Coronary artery (tissue), 2 donors: ENCODE results near the gene CCL20.

ENCODE experiments used
- DNase-seq: peaks from one replicate; pipeline ENCODE4 v3.0.0-alpha.2; 2017; ENCODE audit warnings: low spot score
- H3K27ac ChIP-seq, 2 donors: fragments of 200-600 bp; sonication (generic); one replicate each; pipeline ENCODE4 v1.5.1; 2016 to 2019
- H3K4me3 ChIP-seq: fragments of 200-600 bp; sonication (generic); 2 replicates; pipeline ENCODE4 v1.5.1; 2016; ENCODE audit warnings: mild to moderate bottlenecking, moderate library complexity
- TF ChIP-seq, protein P1 (sequence below): fragments of 200-600 bp; sonication (generic); IDR thresholded peaks from one replicate; pipeline ENCODE4 v1.5.1; 2019; ENCODE audit warnings: antibody characterized with exemption

CCL20 gene

DNA sequence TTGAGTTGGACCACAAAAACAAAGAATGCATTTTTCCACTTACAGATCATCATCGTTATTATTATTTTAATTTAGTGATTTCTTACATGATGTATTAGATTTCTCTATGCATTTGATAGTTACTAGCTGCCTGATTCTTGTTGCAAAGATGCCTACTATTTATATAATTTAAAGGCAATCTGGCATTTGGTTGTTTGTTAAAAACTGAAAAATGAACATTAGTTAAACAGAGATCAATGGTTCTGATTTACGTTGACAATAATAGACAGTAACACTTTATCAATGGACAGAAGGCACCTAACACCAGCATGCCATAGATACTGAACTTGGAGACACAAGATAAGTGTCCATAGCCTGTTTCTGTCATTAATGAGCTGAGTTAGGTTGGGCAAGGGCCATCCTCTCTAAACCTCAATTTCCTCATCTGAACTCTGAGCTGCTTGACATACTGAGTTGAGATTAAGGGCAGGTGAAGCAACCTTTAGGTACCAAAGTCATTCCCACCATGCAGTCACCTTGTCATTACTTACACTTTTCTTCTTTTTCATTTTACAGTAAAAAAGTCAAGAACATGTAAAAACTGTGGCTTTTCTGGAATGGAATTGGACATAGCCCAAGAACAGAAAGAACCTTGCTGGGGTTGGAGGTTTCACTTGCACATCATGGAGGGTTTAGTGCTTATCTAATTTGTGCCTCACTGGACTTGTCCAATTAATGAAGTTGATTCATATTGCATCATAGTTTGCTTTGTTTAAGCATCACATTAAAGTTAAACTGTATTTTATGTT lies 3.1 kb downstream of the CCL20 start:
- TF ChIP-seq, protein P1, sequence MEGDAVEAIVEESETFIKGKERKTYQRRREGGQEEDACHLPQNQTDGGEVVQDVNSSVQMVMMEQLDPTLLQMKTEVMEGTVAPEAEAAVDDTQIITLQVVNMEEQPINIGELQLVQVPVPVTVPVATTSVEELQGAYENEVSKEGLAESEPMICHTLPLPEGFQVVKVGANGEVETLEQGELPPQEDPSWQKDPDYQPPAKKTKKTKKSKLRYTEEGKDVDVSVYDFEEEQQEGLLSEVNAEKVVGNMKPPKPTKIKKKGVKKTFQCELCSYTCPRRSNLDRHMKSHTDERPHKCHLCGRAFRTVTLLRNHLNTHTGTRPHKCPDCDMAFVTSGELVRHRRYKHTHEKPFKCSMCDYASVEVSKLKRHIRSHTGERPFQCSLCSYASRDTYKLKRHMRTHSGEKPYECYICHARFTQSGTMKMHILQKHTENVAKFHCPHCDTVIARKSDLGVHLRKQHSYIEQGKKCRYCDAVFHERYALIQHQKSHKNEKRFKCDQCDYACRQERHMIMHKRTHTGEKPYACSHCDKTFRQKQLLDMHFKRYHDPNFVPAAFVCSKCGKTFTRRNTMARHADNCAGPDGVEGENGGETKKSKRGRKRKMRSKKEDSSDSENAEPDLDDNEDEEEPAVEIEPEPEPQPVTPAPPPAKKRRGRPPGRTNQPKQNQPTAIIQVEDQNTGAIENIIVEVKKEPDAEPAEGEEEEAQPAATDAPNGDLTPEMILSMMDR = no peak
- Histone ChIP-seq H3K27ac (no peak overlapping the region), H3K4me3 (no peak overlapping the region)
- DNase-seq = no peak

DNA sequence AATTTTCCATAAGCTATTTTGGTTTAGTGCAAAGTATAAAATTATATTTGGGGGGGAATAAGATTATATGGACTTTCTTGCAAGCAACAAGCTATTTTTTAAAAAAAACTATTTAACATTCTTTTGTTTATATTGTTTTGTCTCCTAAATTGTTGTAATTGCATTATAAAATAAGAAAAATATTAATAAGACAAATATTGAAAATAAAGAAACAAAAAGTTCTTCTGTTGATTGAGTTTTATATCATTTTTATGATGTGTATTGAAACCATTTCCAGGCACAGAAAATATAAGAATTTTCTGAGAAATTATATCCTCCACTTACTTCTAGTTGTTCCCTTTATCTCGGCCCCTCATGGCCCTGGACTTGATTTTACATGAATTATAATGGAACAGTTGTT lies 3.7 kb downstream of the CCL20 start:
- TF ChIP-seq, protein P1 = no peak
- no peak for DNase-seq
- H3K4me3 ChIP-seq = no peak overlapping the region
- H3K27ac ChIP-seq = peak overlapping the region in 1 of 2 donors; percentile 72

DNA sequence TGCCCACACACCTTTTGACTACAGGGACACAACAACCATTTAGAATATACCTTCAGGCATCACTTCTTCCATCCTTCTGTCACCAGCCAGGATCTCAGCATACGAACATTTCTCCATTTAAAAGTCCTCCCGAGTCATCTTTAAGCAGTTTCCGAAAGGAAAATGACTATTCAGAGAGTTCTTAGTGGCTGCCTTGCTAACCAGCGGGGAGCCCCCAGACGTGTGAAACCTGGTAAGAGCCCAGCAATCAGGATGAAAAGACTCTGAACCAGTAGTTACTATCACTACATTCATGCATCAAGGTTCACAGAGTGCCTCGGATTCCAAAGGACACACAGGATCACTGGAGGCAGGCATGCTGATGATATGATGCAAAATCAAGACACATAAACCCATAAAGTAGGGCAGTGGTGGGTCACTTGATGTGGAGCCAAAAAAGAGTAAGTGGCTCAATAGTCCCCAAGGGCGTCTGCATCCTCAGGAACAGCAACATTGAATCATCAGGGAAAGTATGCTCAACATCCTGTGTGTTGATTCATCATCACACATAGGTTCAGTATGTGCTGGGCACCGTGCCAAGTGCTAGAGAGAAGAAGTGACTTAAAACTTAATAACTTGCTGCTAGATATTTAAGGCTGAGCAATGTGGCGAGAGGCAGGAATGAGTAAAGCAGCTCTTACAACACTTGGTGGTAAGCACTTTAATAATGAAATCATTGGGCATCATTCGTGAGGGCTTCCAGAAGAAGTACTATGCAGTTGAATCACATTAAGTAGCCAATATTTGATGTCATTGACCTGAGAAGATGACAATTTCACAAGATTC lies 4.4 kb downstream of the CCL20 start:
- DNase-seq = peak; percentile 98
- H3K4me3 ChIP-seq = peak overlapping the region; percentile 33
- TF ChIP-seq, protein P1 = no peak
- H3K27ac ChIP-seq = peak overlapping the region; percentile 72 to 92

DNA sequence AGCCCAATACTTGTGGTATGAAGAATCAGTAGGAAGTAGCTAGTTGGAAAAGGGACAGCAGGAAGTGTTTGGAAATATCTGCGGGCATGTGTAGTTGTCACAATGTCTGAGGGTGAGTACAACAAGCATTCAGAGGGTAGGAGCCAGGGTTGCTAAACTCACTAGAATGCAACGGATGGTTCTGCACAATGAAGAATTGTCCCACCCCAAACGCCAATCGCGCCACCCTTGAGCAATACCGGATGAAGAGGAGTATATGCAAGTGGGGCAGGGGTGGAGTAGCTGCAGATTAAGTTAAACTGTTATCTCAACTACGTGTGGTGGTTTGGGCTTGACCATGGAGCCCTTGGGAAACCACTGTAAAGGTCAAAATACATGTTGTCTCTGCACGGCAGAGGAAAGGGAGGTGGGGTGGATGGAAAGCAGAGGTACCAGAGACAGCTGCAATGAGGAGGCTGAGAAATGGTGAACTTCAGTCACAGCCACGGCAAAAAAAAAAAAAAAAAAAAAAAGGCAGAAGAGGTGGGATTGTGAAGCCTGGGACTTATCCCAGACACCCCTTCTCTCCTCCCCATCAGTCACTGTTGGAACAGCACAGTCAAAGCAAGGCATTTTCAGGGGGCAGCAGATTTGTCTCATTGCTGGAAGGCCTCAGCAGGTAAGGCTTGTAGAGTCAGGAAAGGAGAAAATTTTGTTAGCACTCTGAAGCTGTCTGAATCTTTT lies 5.2 kb downstream of the CCL20 start:
- H3K27ac ChIP-seq = peak overlapping the region; percentile 72 to 92

DNA sequence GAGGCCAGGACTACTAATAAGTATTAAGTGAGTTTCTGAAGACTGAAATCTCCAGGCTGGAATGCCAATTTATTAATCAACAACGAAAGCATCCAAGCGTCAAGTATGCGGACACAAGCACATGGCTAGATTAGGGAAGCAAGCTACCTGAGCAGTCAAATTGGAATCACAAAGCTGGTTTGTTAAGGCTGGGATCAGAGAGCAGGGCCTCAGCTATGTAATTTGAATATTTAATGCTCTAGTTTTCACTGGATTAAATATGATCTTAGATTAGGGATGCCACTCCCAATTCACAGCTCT lies 5.7 kb downstream of the CCL20 start:
- no peak for DNase-seq
- Histone ChIP-seq H3K27ac (peak overlapping the region; percentile 72 to 92), H3K4me3 (no peak overlapping the region)
- TF ChIP-seq, protein P1 = no peak

More for the DNA sequence above, 5.2 kb downstream of the CCL20 start:
- TF ChIP-seq, protein P1 = no peak
- DNase-seq = peak; percentile 88
- peak overlapping the region; percentile 33 for H3K4me3 ChIP-seq

DNA sequence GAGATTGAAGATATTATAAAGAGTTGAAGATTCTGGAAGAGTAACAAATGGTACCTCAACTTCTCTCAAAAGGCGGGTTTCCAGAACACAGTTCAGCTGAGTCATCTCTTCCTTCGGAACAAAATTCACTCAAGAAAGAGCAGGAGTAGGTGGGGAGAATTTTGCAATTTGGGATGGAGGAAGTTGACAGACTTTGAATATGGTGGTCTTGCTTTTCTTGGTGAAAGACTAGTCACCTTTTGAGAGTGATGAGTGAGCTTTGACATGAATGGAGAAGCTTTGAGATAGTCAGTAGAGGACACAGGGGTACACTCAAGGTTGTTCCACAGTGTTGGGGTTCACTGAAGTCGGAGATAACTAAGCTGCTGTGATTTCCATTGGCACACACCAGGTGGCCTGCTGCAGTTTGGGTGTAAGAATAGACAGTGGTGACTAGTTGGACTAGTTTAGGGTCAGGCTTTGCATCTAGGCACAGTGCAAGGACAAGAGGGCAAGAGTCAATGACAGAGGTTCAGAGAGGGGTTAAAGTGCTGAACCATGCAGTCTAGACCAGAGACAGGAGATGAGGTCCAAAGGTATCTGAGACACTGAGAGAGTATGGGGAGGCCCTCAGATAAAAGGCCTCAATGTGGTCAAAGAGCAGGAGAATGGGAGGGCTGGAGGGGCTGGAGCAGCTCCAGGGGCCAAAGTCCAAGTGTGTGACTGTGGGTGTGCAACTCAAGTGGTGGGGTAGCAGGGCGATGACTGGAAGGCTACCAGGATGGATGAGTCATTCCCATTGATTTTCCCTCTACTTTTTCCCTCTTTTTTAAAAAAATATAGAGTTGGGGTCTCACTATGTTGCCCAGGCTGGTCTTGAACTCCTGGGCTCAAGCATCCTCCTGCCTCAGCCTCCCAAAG lies 7.7 kb downstream of the CCL20 start:
- no peak for DNase-seq

More for the DNA sequence above, 7.7 kb downstream of the CCL20 start:
- TF ChIP-seq, protein P1 = no peak
- H3K4me3 ChIP-seq = no peak overlapping the region
- H3K27ac ChIP-seq = no peak overlapping the region
